ENCODE measurements around the gene CYP26A1.

The CYP26A1 gene

DNA sequence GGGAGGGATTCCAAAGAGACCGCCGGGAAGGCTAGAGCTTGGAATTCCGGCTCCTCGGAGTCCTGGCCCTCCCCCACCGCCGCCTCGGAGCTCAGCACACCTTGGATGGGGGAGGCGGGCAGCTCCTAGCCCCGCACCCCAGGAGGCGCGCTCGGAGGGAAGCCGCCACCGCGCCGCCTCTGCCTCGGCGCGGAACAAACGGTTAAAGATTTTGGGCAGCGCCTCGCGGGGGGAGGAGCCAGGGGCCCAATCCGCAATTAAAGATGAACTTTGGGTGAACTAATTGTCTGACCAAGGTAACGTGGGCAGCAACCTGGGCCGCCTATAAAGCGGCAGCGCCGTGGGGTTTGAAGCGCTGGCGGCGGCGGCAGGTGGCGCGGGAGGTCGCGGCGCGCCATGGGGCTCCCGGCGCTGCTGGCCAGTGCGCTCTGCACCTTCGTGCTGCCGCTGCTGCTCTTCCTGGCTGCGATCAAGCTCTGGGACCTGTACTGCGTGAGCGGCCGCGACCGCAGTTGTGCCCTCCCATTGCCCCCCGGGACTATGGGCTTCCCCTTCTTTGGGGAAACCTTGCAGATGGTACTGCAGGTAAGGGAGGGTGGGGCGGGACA, at the start of gene CYP26A1:
CYP26A1 (plus strand) TSS at position 355 of the 608 bp plus-strand sequence; CDS start at position 397, 42 bp downstream.
- no peak for DNase-seq

GRCh38 chr10:93026072-93026471, 47.6 kb upstream of the CYP26A1 start:
- no peak for DNase-seq

- DNase-seq: no peak
Observed at GRCh38 chr10:93027508-93027907, 46.2 kb upstream of the CYP26A1 start.

- no peak for DNase-seq
Observed at GRCh38 chr10:93028883-93029282, 44.8 kb upstream of the CYP26A1 start.

DNA sequence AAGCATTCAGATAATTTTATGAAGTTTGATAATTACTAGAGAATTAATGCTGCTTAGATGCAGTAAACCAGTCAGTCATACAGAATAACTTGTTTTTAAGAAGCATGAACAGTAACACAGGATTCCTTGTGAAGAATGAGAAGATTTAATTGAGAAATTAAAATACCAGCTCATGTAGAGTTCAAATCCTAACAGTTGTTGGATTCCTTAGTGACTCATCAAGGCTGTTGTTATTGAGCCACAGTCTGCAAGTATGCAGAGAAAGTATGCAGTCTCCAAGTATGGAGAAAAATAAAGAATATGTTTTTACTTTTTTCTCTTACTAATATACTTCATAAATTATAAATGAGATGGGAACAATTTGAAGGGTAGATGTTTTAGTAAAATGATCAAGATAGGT, 43.3 kb upstream of the CYP26A1 start:
- no peak for DNase-seq

GRCh38 chr10:93032105-93032808, 41.4 kb upstream of the CYP26A1 start:
- no peak for DNase-seq

DNA sequence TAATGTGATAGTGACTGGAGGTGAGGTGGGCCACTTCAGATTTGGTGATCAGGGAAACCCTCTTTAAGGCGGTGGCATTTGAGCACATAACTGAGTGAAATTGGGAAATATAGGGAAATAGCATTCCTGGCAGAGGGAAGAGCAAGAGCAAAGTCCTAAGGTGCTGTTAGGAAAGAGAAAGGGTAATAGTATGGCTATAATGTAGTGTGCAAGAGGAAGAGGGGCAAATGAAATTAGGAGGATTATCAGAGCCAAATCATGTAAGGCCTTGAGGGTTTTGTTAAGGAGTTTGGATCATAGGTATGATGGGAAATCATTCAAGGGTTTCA, 40.9 kb upstream of the CYP26A1 start:
- DNase-seq: no peak

DNA sequence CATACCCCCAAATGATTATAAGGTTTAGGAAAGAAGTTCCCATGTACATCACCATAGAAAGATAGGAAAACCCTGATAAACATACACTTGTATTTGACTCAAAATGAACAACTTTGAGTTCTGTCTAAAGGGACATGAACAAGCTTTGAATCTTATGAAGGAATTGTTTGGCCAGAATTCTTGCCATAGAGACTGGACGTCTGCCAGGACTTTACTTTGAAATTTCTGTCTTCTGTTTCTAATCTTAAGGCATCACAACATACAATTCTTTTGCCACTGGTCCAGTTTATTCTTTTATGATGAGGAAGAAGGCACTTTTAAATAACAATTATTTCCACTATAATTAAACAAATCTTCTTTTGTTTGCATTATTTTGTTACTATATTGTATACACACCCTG, 39.3 kb upstream of the CYP26A1 start:
- DNase-seq: no peak

DNA sequence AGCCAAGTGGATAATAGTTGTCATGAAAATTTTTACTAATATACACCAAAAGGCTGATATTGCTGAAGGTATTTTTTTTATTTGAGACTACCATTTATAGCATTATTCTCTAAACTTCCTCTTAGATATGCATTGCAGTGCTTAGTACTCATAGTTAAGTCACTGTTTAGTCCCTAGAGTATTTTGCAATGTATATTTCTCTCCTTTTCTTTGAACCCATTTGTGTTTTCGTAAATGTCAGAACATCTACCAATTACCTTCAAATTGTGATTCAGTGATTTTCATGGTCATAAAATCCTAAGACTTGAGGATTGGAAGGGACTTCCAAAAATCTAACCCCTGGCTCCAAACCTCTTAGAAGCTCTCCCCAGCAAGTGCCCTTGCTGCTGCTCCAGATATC, 34.6 kb upstream of the CYP26A1 start:
- no peak for DNase-seq

- DNase-seq: peak in 1 of 56 donors; percentile 9
Observed at GRCh38 chr10:93039721-93040120, 34.0 kb upstream of the CYP26A1 start.

DNA sequence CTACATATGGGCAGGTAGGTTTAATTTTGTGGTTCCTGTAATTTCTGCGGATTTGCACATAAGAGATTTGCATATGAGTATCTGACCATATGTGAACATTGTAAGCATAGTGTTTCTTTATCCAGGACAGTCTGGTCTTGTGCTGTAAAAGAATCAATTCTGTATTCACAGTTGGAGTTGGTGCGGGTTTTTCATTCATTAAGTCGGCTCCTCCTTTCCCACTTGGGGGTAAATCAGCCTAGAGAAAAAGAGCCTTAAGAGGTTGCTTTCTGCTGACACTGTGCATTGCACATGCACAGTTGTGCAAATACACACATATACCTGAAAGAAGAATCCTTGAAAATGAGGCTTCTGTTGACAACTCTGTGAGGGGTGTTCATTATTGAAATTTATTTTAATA, 19.2 kb upstream of the CYP26A1 start:
- DNase-seq: no peak

- DNase-seq: no peak
Observed at GRCh38 chr10:93058139-93058538, 15.6 kb upstream of the CYP26A1 start.

DNA sequence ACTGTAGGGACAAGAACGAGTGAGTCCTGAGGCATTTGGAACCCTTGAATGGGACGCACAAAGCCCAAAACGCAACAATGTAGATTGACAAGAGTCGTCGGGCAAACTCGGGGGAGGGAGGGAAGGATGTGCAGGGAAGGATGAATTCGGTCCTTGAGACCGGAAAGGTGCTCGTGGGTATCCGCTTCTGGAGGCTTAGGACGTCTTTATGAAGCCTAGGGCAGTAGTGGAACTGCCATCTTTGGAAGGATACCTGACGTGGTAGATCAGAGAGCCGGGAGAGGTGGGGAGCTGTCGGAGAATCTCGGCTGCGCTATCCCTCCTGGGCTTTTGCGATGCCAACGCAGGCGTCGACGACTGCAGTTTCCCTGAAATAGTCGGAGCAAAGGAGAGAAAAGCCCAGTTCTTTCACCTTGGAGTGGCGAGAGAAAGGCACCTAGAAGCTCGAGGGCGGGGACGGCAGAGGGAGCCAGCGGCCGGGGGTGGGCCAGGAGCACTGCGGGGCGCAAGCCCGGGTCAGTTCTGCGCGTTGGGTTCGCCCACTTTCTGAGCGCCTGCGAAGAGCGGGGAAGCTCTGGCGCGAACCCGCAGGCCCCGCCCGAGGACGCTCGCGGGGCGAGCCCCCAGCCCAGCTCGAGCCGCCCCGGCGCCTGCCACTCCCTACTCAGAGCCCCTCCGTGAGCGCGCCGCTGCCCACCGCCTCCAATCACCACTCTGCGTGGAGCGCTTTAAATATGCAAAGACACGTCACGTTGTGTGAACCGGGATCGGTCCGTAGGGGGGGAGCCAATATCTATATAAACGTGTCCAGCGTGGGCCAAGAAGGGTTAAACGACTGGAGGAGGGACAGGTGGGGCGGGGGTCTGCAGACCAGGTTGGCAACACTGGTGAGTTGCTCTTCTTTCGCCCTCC, 13.5 kb upstream of the CYP26A1 start, which contains the start of gene CYP26C1:
CYP26C1 (plus strand) TSS at position 824 of the 912 bp plus-strand sequence. CDS start 466 bp downstream, outside the sequence.
- DNase-seq: no peak

DNA sequence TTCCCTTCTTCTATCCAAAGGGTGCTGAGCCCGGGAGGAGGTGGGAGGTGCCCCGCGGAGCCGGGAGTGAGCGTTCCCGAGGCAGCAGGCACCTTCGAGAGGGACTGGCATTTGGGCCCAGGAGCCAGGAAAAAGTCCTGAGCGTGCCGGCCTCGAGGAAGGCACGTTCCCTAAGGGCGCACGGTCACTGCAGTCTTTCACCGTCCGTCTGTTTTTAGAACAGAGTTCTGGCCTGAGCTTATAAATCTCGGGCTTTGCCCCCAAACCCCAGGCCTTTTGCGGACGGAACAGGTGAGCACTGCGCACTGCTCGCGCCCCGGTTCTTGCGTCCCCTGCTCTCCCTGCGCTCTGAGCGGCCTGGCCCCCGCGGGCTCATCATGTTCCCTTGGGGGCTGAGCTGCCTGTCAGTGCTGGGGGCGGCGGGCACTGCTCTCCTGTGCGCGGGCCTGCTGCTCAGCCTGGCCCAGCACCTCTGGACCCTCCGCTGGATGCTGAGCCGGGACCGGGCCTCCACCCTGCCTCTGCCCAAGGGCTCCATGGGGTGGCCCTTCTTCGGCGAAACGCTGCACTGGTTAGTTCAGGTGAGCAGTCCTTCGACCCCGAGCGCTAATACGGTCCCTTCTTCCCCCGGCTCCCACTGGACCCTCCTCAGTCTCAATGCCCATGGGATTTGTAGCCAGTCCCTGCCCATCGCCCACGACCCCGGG, 12.7 kb upstream of the CYP26A1 start:
- DNase-seq: no peak

DNA sequence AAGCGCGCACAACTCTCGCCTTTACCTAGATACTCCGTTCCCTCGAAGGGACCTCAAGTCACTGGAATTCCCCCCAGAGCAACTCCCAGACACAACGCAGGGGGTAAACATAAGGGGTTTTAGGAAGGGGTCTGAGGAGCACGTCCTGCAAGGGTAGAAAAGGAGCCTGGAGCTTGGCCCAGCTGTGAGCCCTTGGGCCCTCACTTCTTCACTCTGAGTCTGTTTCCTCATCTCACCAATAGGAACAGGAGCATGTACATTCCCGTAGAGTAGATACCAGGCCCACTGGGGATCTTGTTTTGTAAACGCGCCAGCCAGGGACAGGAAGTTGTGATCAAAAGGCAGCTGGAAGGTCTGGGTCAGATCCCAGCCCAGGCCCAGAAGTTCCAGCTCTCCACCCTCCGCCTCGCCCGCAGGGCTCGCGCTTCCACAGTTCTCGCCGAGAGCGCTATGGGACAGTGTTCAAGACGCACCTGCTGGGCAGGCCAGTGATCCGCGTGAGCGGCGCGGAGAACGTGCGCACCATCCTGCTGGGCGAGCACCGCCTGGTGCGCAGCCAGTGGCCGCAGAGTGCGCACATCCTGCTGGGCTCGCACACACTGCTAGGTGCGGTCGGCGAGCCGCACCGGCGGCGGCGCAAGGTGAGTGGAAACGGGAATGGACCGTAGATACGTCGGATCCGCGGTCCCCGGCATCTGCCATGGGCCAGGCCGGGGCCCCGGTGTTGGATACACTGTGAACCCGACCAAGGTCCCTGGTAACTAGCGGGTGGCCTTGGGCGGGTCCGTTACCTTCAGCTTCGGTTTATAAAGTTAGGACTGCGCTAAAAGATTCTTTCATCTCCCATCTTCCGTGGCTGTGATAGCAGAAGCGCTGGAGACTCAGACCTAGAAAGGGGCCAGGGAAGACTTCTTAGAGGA, 11.8 kb upstream of the CYP26A1 start:
- DNase-seq: no peak

DNA sequence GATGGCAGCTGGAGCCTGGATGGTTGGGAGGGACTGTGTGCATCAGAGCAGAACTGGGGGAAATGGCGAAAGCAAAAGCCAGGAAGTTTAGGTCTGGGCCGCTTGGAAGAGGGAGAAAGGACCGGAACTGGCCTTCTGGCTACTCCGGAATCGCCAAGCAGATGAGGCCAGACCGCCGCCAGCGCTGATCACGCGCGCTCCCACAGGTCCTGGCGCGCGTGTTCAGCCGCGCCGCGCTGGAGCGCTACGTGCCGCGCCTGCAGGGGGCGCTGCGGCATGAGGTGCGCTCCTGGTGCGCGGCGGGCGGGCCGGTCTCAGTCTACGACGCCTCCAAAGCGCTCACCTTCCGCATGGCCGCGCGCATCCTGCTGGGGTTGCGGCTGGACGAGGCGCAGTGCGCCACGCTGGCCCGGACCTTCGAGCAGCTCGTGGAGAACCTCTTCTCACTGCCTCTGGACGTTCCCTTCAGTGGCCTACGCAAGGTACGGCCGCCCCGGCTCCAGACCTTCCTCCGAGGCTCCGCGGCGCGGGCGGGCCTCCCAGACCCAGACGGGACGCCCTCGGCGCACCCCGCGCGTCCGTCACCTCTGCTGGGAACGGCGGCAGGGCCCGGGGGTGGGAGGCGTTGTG, 11.1 kb upstream of the CYP26A1 start:
- no peak for DNase-seq

DNA sequence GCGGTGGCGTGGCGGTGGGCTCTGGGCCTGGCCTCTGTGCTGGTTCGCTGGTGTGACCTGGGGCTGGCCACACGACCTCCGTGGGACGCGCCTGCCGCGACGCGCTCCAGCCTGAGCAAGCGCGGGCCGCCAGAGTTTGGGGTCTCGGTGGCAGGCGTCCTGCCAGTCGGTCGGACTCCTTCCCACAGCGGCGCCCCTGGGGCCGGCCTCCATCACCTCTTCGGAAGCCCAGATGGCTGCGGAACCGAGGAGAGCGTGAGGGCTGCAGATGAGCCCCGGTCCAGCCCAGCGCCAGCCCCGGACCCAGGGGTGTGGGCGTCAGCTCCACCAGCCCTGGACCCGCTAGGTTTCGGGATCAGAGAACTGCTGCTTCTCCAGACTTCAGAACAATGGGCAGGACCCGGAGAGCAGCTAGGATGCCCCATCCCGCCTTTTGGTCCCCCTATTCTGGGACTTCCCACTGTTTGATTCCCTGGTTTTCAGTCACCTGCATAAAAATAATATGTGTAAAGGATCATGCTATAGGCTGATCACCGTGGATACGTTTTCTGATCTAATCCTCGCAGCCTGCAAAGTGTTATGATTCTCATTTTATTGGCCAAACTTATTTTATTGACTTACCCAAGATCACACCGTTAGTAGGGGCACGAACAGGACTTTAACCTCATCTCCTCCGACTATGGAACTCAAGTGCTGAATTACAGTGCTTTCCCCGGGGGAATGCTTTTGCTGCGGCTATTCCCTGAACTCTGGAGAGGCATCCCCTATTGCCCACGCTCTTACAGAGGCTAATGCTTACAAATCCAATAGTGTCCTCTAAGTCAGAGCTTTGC, 10.3 kb upstream of the CYP26A1 start:
- DNase-seq: no peak

GRCh38 chr10:93063977-93064660, 9.6 kb upstream of the CYP26A1 start:
- no peak for DNase-seq

All from nucleus accumbens (tissue), 56 donors.